Amniotic epithelial cell (primary cell): ENCODE data around the gene SLC39A13.

ENCODE experiments used
- DNase-seq: peaks from one replicate; pipeline ENCODE4 v3.0.0-alpha.2; 2010; ENCODE audit warnings: low read depth

The SLC39A13 gene

DNA sequence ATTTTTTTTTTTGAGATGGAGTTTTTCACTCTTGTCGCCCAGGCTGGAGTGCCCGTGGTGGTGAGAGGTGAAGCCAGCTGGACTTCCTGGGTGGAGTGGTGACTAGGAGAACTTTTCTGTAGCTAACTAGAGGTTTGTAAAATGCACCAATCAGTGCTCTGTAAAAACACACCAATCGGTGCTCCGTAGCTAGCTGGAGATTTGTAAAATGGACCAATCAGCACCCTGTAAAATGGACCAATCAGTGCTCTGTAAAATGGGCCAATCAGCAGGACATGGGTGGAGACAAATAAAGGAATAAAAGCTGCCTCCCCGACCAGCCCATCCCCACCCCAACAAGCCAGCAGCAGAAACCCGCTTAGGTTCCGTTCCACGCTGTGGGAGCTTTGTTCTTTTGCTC is 45.0 kb downstream of the SLC39A13 start:
- peak; percentile 9 for DNase-seq

DNA sequence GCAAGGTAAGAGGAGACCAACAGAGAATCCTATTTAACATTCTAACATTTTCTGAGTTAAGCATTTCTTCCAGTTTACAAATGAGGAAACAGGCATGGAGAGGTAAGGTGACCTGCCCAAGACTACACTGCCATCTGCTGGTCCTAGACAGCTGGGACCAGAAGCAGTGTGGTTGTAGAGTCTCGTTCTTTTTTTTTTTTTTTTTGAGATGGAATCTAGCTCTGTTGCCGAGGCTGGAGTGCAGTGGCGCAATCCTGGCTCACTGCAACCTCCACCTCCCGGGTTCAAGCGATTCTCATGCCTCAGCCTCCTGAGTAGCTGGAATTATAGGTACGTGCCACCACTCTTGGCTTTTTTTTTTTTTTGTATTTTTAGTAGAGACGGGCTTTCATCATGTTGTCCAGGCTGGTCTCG is 45.9 kb downstream of the SLC39A13 start:
- DNase-seq, result peak; percentile 86

DNA sequence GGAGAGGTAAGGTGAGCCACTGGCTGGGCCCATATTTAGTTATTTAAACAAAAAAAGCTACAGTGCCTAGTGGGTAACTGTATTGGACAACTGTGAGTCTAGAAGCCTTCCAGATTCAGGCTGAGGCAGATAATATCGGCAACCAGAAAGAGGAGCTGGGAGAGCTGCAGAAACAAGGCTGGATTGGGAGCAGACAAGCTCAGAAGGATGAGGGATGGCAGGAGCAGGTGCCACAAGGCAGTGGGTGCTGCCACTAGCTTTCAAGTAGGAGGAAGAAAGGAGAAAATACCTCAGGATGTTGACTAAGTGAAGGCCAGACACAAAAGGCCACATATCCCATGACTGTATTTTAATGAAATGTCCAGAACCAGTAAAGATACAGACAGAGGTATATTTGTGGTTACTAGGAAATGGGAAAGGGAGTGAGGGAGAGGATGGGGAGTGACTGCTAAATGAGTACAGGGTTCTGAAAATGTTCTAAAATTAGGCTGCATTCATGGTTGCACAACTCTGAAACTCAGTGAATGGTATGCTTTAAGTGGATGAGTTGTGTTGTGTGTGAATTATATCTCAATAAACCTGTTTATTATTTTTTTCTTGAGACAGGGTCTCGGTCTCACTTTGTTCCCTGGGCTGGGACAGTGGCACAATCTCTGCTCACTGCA is 52.3 kb downstream of the SLC39A13 start:
- DNase-seq, result peak; percentile 28

DNA sequence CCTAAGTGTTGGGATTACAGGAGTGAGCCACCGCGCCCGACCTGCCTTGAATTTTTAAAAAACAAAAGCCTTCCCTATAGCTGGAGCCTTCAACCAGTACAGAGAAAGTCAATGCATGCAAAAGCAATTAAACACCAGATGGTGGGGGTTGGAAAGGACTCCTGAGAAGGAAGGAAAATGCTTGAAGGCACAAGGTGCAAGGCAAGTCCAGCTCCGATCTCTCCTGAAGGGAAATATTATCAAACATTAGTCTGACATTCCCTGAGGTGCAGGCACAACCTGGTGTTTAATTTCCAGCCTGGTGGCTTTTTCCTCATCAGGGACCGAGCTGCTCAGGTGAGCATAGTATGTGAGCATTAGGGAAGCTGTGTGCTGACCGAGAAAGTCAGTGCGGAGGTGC is 53.5 kb downstream of the SLC39A13 start:
- no peak for DNase-seq

DNA sequence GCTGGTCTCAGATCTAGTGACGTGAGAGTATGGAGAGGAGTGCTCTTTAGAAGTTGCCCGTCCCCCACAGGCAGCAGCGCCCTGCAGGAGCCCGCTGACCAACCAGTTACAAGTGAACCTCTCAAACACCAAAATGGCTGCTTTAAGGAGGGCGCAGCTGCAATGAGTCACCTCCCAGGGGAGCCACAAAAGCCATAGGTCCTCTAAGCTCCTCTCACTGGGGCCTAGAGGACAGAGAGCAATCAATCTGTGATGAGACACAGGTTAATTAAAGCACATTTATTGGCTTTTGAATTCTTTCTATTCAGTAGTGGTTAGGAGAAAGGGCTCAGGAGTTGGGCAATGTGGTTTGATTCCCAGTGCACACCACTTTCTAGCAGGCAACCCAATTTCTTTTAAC is 56.1 kb downstream of the SLC39A13 start:
- no peak for DNase-seq
